SK-N-DZ (cell line): ENCODE results near the gene CPNE8.

Experiments
- DNase-seq: peaks from one replicate; pipeline ENCODE4 v3.0.0-alpha.2; 2015; ENCODE audit warnings: low spot score

Gene CPNE8

DNA sequence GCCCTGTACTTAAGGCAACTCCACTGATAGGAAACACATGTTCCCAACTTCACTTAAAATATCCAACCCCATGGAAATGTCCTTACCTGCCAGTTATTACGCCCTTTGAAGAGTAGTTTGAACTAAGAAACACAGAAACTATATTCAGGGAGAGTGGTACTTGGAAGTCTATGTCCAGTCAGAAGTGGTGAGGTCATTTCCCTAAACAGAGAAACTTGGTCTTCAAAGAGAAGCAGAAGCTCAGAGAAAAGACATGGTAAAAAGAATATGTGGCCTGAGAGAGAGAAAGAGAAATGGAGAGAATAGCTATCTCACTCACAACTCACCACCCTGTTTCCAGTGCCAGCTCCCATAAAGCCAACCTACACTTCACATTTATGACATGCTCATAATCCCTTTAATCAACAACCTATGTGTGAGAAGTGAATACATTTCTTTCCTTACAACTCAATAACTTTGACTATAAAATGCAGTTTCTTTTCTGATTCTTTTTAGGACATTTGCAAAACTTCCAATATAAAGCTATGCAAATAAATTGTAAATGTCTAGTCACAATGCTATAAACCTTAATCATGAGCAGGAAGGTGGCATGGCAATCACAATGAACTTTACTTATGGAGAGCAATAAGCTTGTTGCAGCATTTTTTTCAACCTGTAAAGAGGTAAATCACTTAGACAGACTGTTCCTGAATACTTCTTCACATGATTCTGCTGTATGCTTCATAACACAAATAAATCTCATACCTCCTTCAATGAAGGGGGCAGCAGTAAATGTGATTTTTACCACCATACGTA is 67.1 kb downstream of the CPNE8 start:
- no peak for DNase-seq

DNA sequence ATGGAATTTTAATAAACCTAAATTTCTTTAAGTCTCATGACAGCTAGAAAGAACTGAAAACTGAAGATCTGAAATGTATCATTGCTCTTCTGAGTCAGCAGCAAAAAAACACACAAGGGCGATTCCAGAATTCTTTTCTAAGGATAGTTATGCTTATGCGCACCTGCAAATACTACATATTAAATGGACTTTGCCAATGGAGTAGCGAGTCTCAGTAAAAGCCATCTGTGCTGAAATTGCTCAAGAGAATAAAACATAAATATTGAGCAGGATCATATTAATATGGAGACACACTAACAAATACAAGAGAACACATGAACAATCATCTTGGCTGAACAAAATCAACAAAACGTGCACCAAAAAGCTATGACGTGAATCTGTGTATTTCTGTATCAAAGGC is 73.7 kb downstream of the CPNE8 start:
- DNase-seq, result no peak

DNA sequence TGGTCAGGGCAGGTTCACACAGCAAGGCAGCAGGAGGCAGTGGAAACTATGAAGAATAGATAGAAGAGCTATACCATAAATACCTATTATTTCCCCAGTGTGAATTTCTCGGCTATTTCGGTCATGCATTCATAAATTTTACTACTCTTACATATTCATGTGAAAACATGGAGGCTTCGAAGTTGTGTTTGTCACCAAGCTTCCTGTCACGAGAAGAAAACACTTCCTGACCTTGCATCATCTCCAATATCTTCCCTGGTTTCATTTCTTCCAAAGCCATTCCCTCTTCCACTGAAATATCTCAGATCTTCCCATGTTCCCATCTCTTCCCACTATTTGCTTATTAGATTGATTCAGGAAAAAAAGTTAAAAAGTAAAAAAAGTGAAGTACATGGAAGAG is 80.4 kb downstream of the CPNE8 start:
- no peak for DNase-seq

DNA sequence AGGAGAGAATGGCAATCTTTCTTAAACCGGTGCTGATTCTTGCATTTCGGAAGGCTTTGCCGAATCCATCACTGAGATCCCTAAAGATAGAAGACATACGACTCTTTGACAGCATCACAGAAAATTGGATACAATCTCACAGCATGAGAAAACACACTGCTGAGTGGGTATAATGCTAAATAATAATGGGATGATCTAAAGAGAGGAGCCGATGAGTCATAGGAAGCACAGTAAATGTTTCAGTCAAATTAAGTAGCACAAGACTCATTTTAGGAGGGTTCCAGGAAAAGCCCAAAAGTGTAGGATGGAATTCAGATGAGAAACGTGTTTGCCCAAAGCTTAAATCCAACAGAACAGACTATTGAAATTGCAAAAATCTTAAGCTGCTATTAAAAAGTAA is 81.7 kb downstream of the CPNE8 start:
- DNase-seq, result no peak

DNA sequence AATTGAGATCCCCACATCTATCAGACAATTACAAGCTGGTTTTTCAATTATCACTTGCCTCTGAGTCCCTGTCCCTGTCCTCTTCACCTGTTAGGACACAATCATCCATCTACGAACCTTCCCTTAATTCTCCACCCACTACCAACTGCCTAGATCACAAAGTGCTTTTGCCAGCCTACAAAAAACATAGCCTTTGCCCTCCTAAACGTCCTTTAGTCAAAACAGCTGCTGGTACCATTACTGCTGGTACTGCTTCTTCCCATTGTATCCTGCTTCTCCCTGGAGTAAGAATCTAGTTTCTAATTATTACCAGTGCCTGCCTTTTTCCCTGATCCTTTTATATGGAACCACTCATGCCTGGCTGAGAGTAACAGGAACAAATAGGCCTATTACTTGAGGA is 82.1 kb downstream of the CPNE8 start:
- no peak for DNase-seq

DNA sequence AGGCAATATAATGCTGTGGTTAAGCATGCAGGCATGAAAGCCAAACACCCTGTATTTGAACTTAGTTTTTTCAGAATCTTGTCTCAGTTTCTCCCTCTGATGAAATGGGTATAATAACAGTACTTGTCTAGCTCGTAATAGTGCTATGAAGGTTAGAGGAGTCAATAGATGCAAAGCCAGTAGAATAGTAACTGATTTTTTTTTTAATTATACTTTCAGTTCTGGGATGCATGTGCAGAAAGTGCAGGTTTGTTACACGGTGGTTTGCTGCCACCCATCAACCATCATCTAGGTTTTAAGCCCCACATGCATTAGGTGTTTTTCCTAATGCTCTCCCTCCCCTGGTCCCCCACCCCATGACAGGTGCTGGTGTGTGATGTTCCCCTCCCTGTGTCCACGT is 87.4 kb downstream of the CPNE8 start:
- no peak for DNase-seq

DNA sequence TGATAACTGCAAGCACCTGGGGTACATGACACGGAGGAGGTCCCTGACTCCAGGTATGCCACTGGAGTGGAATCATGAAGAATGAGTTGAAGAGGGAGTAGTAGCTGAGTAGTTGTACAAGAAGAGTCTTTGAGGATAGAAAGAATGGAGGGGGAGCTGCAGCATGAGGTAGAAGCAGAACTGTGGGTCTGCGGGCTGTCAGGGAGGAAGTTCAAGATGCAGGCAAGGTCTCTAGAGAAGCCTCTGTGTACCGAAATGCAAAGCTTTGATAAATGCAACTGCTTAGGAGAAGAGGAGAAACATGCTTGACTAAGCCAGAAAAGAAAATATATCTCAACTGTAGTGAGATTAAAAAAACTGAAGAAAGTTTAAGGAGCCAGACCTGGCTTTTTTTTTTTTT is 91.5 kb downstream of the CPNE8 start:
- DNase-seq, result no peak

DNA sequence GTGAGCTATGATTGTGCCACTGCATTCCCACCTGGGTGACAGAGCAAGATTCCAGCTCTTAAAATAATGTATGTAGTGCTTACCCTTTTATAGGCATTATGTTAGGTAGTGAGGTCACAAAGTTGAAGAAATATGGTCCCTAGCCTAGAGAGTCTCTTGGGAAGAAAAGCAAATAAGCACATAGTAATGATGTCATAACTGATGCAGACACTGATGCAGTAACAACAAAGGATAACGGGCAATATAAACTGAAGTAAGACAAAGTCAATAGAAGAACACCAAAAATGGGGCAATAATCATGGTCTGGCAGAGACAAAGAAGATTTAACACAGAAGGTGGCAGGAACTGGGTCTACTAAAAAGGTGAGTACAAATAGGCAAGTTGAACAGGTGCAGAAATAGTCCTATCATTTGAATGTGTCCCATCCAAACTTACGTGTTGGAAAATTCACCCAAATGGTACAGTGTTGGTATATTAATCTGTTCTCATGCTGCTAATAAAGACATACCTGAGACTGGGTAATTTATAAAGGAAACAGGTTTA is 93.5 kb downstream of the CPNE8 start:
- DNase-seq, result no peak

DNA sequence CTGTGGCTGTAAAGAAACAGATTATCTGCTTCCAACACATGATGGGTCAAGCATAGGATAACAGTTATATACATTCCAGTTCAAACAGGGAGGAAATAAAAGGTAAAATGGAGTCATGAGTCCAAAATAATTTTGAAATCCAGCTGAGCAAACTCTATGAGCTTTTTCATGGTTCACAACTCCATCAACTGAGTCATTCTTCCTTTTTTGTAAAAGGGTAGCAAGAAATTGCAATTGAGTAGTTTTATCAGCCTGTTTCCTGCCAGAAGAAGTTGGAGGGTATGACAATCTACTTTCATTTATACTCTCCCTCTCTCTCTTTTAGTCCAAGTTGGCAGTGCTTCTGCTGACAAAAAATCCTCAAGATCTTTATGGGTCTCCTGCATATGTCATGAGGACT is 95.6 kb downstream of the CPNE8 start:
- no peak for DNase-seq

DNA sequence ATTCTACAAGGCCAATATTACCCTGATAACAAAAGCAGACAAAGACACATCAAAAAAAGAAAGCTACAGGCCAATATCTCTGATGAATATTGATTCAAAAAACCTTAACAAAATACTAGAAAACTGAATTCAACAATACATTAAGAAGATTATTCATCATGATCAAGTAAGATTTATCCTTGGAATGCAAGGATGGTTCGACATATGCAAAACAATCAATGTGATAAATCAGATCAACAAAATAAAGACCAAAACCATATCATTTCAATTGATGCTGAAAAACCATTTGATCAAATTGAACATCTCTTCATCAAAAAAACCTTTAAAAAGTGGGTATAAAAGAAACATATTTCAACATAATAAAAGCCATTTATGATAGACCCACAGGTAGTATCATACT is 117.3 kb downstream of the CPNE8 start:
- DNase-seq, result no peak

DNA sequence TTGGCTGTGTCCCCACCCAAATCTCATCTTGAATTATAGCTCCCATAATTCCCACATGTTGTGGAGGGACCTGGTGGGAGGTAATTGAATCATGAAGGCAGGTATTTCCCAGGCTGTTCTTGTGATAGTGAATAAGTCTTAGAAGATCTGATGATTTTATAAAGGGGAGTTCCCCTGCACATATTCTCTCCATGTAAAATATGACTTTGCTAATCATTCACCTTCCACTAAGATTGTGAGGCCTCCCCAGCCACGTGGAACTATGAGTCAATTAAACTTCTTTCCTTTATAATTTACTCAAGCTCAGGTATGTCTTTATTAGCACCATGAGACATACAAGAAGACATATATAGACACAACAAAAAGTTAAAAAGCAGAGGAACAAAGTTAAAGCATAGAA is 120.0 kb downstream of the CPNE8 start:
- DNase-seq, result no peak

DNA sequence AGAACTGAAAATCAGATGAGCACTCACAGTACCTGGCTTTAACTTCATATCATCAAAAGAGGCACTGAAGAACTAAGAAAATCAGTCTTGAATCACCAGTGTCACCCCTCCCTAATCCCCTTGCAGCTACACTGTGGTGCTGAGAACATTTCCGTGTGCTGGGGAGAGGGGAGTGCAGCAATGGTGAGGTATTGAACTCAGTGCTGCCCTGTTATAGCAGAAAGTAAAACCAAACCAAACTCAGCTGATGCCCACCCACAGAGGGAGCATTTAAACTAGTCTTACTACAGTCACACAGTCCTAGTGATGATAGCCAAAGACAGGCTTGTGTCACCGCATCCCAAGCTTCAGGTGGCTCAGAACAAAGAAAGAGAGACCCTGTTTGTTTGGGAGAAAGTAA is 122.1 kb downstream of the CPNE8 start:
- DNase-seq, result no peak

DNA sequence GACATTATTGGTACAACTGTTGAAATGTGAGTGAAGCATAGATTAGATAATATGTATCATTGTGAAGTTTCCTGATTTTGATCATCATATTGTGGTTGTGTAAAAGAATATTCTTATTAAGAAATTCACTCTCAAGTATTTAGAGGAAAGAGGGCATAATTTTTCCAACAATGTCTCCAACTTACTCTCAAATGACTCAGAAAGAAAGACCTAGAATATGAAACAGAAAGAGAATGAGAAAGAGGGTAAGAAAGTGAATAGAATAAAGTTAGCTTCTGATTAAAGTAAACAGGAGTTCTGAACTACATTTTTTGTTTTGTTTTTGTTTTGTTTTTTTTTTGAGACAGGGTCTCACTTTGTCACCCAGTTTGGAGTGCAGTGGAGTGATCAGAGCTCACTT is 123.0 kb downstream of the CPNE8 start:
- no peak for DNase-seq

DNA sequence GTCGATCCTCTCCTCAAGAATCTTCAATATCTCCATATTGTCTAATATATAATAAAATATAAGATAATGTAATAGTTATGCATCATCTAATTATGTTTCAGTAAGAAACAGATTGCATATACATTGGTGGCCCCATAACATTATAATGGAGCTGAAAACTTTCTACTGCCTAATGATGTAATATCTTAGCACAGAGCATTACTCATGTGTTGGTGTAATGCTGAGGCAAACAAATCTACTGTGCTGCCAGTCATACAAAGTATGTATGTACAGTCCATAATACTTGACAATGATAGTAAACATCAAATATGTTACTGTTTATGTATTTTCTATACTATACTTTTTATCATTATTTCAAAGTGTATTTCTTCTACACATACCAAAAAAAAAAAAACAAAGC is 128.7 kb downstream of the CPNE8 start:
- DNase-seq, result no peak

DNA sequence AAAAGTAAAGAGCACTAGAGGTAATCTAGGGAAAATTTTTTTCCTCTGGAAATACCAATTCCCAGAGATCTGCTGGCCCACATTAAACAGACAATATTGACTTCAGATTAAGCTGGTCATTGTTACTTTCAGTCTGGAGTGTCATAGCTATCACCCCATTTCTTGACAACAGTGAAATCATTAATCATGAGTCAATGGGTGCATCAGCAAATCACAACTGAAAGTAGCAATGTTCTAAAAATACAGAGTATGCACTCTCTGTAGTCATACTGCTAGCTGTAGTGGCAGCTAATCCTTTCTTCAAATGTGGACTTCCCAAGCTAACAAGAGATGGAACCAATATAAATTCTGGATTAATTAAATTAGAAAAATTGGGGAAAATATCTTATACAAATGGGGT is 129.9 kb downstream of the CPNE8 start:
- DNase-seq, result no peak

DNA sequence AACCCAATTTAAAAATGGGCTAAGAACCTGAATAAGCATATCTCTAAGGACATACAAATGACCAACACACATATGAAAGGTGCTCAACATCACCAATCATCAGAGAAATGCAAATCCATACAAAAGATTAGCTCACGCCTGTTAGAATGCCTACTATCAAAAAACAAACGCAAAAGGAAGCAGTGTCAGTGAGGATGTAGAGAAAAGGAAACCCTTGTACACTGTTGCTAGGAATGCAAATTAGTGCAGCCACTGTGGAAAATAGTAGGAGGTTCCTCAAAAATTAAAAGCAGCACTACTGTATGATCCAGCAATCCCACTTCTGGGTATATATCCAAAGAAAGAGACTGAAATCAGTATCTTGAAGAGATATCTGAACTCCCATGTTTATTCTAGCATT is 133.0 kb downstream of the CPNE8 start:
- DNase-seq, result no peak

DNA sequence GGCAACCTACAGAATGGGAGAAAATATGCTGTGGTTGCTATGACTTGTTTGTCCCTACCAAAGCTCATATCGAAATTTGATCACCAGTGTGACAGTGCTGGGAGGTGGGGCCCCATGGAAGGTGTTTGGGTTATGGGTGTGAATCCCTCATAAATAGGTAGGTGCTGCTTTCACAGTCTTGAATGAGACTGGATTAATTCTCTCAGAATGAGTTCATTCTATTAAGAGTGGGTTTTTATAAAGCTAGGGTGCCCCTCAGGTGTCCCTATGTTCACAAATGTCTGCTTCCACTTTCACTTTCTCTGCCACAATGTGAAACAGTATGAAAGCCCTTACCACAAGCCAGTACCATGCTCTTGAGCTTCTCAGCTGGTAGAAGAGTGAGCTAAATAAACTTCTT is 133.5 kb downstream of the CPNE8 start:
- no peak for DNase-seq

DNA sequence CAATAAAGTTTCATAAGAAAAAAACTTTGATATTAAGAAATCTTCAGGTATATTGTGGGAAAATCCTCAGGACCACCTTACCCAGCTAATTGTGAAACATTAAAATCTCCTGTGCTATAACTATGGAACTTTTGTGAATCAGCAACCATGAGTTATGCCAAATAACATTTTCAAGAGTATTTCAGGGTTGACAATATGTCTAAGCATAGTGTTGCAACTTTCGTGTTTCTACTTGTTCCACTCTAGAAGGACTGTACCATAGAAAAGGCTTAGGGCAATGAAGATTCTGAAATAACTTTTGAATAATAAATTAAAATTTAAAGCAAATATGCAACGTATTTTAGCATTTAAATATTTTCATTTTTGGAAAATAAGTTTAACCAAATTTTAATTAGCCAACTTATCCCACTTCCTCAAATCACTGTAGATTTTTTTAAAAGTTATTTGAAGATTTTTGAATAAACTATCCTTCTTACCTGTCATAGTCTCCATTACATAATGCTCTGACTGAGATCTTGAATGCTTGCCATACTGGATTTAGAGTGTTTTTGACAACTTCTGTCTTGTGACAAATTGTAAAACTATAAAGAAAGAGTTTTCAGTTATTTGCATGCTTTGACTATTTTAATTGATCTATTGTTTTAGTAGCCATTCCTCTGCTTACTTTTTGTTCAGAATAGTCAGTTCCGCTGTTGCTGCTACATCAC is 143.6 kb downstream of the CPNE8 start:
- DNase-seq, result no peak

DNA sequence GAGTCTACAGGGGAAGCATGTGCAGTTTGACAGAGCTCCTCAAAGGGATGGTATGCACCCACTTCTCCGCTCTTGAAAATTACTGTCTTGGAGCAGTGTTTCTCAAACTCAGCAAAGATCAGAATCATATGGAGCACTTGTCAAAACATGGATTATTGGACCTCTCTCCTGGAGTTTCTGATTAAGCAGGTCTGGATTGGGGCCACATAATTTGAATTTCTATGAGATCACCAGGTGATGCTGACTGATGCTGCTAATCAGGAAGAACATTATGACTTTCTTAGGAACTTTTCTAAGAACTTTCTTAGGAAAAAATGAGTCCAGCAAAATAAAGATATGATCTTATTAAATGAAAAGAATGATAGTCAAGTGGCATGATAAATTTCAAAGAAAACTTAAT is 144.3 kb downstream of the CPNE8 start:
- DNase-seq, result no peak

DNA sequence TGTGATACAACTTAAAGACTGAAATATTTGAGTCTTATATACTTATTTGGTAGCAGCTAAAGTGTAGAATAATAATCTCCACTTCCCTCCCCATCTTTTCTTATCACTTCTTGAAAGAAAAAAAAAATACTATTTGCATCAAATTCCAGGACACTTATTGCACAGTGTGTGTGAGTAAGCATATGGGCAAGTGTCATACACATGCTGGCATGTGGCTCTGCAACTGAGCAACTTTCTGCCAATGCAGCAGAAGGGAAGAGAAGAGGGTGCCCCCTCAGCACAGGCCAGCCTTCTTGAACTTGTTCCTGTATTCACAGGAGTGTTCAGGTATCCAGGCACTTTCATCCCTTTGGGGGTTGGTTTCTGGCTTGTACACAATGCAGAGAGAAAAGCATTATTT is 145.8 kb downstream of the CPNE8 start:
- no peak for DNase-seq

DNA sequence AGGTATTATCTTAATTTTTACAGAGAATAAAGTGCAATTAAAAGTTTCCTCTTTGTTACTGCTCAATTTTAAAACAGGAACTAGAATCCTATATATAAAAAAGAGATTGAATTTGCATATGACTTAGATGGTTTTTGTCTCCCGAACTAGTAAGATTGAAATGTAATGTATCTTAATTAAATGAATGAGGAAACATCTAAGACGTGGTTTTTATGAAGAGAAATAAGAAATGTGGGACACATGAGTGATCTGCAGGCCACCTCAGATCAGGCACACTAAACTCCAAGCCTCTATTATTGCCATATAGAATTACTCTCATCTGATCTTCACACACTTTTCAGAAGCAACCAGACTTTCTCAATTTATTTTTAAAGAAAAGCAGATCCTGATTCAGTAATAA is 158.6 kb downstream of the CPNE8 start:
- no peak for DNase-seq

DNA sequence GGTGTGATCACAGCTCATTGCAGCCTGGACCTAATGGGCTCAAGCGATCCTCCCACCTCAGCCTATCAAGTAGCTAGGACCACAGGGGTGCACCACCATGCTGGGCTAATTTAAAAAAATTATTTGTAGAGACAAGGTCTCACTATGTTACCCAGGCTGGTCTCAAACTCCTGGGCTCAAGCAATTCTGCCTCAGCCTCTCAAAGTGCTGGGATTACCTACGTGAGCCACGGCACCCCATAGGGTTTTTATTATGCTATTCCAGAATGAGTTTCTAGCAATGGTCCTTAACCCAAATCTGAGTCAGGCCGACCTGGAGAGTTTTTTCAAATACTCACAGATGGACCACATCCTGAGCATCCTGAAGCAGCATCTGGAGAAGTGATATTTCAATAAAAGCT is 159.8 kb downstream of the CPNE8 start:
- no peak for DNase-seq

DNA sequence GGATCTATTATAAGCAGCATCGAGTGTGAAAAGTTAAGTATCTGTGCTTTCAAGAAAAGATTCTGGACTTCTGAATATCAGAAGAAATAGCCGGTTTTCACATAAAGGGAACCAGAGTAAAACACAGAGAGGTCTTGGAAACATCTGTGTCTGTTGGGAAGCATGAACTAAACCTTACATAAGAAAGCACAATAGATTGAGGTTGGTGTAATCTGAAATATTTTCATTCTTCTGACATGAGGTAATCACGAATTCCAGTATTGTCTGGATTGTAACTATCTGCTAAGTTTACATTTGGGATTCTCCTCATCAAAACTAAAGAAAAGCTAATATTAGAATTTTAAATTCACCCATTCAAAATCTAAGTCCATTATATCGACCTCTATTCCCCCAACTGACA is 161.3 kb downstream of the CPNE8 start:
- DNase-seq, result no peak
